ENCODE measurements around the gene DNM3. TPM values are rescaled to one million over a fixed set of nuclear protein-coding genes. Genes with fewer than 3 reads are reported as not detected.

The DNM3 gene
- total and polyA plus RNA-seq, 10 of the 15 experiments (the other 5 are each of a cell fraction or from before 2014, with no cell fraction given) = 0.03 to 1.5 (median 0.08) TPM; not detected in 3

DNA sequence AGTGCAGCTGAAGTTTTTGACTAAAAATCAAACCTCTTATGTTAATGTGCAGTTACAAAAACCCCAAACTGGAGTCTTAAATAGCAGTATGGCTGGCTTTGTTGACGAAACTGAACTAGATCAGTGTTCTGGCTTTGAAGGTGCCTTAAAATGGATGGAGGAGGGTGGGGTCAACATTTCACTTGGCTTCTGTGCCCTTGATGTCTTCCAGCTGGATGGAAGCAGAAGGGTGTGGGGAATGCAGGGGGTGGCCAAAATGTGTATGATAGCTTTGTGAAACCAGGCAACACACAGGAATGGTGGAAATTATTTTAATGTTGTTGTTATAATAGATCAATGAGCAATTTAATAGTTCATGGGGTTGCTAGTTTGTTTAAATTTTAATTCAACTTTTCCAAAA, 482.4 kb downstream of the DNM3 start:
- in situ Hi-C loops (cut with MboI) = no loop called here
- H3K9me3 ChIP-seq (replicated peaks; ENCODE audit: control insufficient read depth, insufficient read depth, low read length) = peaks cover 2% of the 10 kb centered on the region; the same call in 2 of the 3 replicates
- H2AFZ ChIP-seq (ENCODE audit: control insufficient read depth, low read depth, low read length) = no peak overlapping the region
- H3K27me3 ChIP-seq (replicated peaks in 1 of 2; ENCODE audit: control insufficient read depth in 2 of 2, insufficient read depth in 2 of 2, low read length in 1 of 2) = no peaks in the 10 kb centered on the region
- ChIA-PET RAD21 (ENCODE audit: unreplicated experiment) (no interaction called here), POLR2A (interaction anchor here (0.6 kb wide), 1 partner anchor 260 kb away, joined by 4 read pairs; no protein-coding TSS in a partner anchor), SMC1A (ENCODE audit: uncharacterized antibody, unreplicated experiment) (interaction anchor here (0.8 to 1.3 kb wide), 2 partner anchors 15 to 200 kb away, joined by 3 to 4 read pairs; no protein-coding TSS in a partner anchor), CTCF (interaction anchor here (1.3 kb wide), 1 partner anchor 103 kb away, joined by 4 read pairs; no protein-coding TSS in a partner anchor)
- FAIRE-seq (no peak), ATAC-seq (no peak), DNase-seq (ENCODE audit: low read depth, low spot score) (no peak)
- no peaks in the 10 kb centered on the region for H3K4me1 ChIP-seq (ENCODE audit: control insufficient read depth, insufficient read depth, low read length)
- no peaks in the 10 kb centered on the region for H4K20me1 ChIP-seq (ENCODE audit: control insufficient read depth, insufficient read depth)
- H3K27ac ChIP-seq (ENCODE audit: control insufficient read depth, insufficient read depth) = no peak overlapping the region
- H3K4me2 ChIP-seq (ENCODE audit: control insufficient read depth, insufficient read depth) = no peak overlapping the region
- no peaks in the 10 kb centered on the region for H3K36me3 ChIP-seq (ENCODE audit: control insufficient read depth in 2 of 2, insufficient read depth in 2 of 2, low read length in 1 of 2)
- no peak overlapping the region for H3K9ac ChIP-seq (ENCODE audit: control insufficient read depth, insufficient read depth, low read length)
- 53% methylated on average over 1 of the region's 1 CpG for WGBS (ENCODE audit: insufficient coverage, insufficient replicate concordance, low lambda C conversion rate, missing lambda C conversion rate)
- H3K4me3 ChIP-seq = no peak overlapping the region
- intact Hi-C loops (cut with micrococcal nuclease; ENCODE audit: unreplicated experiment) = no loop called here
- no TSS peak for BruUV-seq (replicated peaks)
- no peaks in the 10 kb centered on the region for H3K79me2 ChIP-seq (ENCODE audit: control insufficient read depth, insufficient read depth, low read length)
- TF ChIP-seq, protein P1, sequence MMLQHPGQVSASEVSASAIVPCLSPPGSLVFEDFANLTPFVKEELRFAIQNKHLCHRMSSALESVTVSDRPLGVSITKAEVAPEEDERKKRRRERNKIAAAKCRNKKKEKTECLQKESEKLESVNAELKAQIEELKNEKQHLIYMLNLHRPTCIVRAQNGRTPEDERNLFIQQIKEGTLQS (IDR thresholded peaks at IDR 0.05; ENCODE audit: borderline replicate concordance, extremely low read depth, low read depth, low read length) = no peak
- TF ChIP-seq, protein P2, sequence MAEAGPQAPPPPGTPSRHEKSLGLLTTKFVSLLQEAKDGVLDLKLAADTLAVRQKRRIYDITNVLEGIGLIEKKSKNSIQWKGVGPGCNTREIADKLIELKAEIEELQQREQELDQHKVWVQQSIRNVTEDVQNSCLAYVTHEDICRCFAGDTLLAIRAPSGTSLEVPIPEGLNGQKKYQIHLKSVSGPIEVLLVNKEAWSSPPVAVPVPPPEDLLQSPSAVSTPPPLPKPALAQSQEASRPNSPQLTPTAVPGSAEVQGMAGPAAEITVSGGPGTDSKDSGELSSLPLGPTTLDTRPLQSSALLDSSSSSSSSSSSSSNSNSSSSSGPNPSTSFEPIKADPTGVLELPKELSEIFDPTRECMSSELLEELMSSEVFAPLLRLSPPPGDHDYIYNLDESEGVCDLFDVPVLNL (IDR thresholded peaks at IDR 0.05; ENCODE audit: low read depth, low read length) = no peak
- TF ChIP-seq SREBF1 (IDR thresholded peaks at IDR 0.05; ENCODE audit: low read length) = no peak
- TF ChIP-seq ZSCAN29 (IDR thresholded peaks at IDR 0.05) = no peak
- no peak for TF ChIP-seq PML (IDR thresholded peaks at IDR 0.05; ENCODE audit: low read length)
- TF ChIP-seq BCL3 (IDR thresholded peaks at IDR 0.05; ENCODE audit: borderline replicate concordance, insufficient read depth, low read depth, low read length, poor library complexity, severe bottlenecking) = no peak
- TF ChIP-seq CBFB (IDR thresholded peaks at IDR 0.05; ENCODE audit: low read depth) = no peak
- no peak for TF ChIP-seq FOXK2 (IDR thresholded peaks at IDR 0.05)
- TF ChIP-seq, protein P3, sequence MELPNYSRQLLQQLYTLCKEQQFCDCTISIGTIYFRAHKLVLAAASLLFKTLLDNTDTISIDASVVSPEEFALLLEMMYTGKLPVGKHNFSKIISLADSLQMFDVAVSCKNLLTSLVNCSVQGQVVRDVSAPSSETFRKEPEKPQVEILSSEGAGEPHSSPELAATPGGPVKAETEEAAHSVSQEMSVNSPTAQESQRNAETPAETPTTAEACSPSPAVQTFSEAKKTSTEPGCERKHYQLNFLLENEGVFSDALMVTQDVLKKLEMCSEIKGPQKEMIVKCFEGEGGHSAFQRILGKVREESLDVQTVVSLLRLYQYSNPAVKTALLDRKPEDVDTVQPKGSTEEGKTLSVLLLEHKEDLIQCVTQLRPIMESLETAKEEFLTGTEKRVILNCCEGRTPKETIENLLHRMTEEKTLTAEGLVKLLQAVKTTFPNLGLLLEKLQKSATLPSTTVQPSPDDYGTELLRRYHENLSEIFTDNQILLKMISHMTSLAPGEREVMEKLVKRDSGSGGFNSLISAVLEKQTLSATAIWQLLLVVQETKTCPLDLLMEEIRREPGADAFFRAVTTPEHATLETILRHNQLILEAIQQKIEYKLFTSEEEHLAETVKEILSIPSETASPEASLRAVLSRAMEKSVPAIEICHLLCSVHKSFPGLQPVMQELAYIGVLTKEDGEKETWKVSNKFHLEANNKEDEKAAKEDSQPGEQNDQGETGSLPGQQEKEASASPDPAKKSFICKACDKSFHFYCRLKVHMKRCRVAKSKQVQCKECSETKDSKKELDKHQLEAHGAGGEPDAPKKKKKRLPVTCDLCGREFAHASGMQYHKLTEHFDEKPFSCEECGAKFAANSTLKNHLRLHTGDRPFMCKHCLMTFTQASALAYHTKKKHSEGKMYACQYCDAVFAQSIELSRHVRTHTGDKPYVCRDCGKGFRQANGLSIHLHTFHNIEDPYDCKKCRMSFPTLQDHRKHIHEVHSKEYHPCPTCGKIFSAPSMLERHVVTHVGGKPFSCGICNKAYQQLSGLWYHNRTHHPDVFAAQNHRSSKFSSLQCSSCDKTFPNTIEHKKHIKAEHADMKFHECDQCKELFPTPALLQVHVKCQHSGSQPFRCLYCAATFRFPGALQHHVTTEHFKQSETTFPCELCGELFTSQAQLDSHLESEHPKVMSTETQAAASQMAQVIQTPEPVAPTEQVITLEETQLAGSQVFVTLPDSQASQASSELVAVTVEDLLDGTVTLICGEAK (IDR thresholded peaks at IDR 0.05; ENCODE audit: borderline replicate concordance) = no peak
- no peak for TF ChIP-seq NFYB (IDR thresholded peaks at IDR 0.05; ENCODE audit: insufficient read depth, low read depth, low read length)
- no peak for TF ChIP-seq E2F8 (IDR thresholded peaks at IDR 0.05; ENCODE audit: low read depth, partially characterized antibody)
- no peak for TF ChIP-seq SUPT20H (IDR thresholded peaks at IDR 0.05; ENCODE audit: borderline replicate concordance, control insufficient read depth, low read depth, low read length)
- no peak for TF ChIP-seq STAT3 (IDR thresholded peaks at IDR 0.05; ENCODE audit: low read depth, low read length)
- TF ChIP-seq CEBPB (IDR thresholded peaks at IDR 0.05; ENCODE audit: borderline replicate concordance in 1 of 2, low read depth in 2 of 2, low read length in 2 of 2) = no peak

Data from GM12878 (cell line).